Activated B cell treated with CpG ODN at 0.5 μM for 24 hours (primary cell): Measurements from ENCODE around the gene INHBC. TPM values are rescaled to one million over a fixed set of nuclear protein-coding genes. Genes with fewer than 3 reads are reported as not detected.

Experiments
- ATAC-seq: fragments of 200-7000 bp; cut with Tn5 transposase; one replicate; pipeline ENCODE4 v1.10.0; 2021; ENCODE audit warnings: low read depth, mild to moderate bottlenecking, moderate library complexity
- CTCF ChIA-PET: fragments of 350-600 bp; sonication (Branson Sonifier 250); formaldehyde crosslinking; loops from one replicate; lab custom pipeline; 2021; ENCODE audit warnings: antibody characterized with exemption; lab: Charles Lee
- POLR2A ChIA-PET: fragments of 350-600 bp; sonication (Branson Sonifier 250); formaldehyde crosslinking; loops from one replicate; lab custom pipeline; 2021; ENCODE audit warnings: antibody characterized with exemption; lab: Charles Lee
- DNase-seq: peaks from one replicate; pipeline ENCODE4 v3.0.0; 2022
- H3K27ac Mint-ChIP-seq: one replicate; pipeline ENCODE4 v1.8.0; 2020; ENCODE audit warnings: mixed read lengths
- H3K27me3 Mint-ChIP-seq: one replicate; pipeline ENCODE4 v1.8.0; 2021; ENCODE audit warnings: mixed read lengths
- H3K36me3 Mint-ChIP-seq: one replicate; pipeline ENCODE4 v1.8.0; 2021; ENCODE audit warnings: low read depth, mixed read lengths
- H3K4me1 Mint-ChIP-seq: one replicate; pipeline ENCODE4 v1.8.0; 2021; ENCODE audit warnings: mixed read lengths
- H3K4me3 Mint-ChIP-seq: one replicate; pipeline ENCODE4 v1.8.0; 2020; ENCODE audit warnings: mild to moderate bottlenecking, mixed read lengths
- H3K9me3 Mint-ChIP-seq: one replicate; pipeline ENCODE4 v1.8.0; 2020; ENCODE audit warnings: mixed read lengths
- intact Hi-C: fragments of 100-400 bp; cut with micrococcal nuclease; formaldehyde crosslinking; loops from one replicate; pipeline ENCODE4 v1.15.1; 2024
- total RNA-seq: library from RNA; stranded (reverse); gene quantifications from 2 replicates; pipeline ENCODE4 v1.2.3, GENCODE V29; 2022
- TF ChIP-seq, protein P1 (sequence below): fragments of 200-600 bp; IDR thresholded peaks from one replicate; pipeline ENCODE4 v1.8.0; 2022; ENCODE audit warnings: antibody characterized with exemption, mild to moderate bottlenecking

INHBC gene
- total RNA-seq, 1 donor from 2014 or later: not detected

GRCh38 chr12:57472391-57472790 lies 37.8 kb downstream of the INHBC start:
- ChIA-PET CTCF (no interaction called here), POLR2A (interaction anchor here (1.2 kb wide), 1 partner anchor 13 kb away, joined by 8 read pairs; the partner anchor contains the start of gene GLI1)
- ATAC-seq (no peak), DNase-seq (no peak)
- Mint-ChIP-seq H3K9me3 (no peaks in the 10 kb centered on the region), H3K36me3 (peaks cover 61% of the 10 kb centered on the region), H3K4me3 (no peak overlapping the region), H3K27me3 (no peaks in the 10 kb centered on the region), H3K4me1 (peaks cover 41% of the 10 kb centered on the region), H3K27ac (peak overlapping the region; percentile 37)
- intact Hi-C loops: no loop called here
- TF ChIP-seq, protein P1, sequence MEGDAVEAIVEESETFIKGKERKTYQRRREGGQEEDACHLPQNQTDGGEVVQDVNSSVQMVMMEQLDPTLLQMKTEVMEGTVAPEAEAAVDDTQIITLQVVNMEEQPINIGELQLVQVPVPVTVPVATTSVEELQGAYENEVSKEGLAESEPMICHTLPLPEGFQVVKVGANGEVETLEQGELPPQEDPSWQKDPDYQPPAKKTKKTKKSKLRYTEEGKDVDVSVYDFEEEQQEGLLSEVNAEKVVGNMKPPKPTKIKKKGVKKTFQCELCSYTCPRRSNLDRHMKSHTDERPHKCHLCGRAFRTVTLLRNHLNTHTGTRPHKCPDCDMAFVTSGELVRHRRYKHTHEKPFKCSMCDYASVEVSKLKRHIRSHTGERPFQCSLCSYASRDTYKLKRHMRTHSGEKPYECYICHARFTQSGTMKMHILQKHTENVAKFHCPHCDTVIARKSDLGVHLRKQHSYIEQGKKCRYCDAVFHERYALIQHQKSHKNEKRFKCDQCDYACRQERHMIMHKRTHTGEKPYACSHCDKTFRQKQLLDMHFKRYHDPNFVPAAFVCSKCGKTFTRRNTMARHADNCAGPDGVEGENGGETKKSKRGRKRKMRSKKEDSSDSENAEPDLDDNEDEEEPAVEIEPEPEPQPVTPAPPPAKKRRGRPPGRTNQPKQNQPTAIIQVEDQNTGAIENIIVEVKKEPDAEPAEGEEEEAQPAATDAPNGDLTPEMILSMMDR: no peak

DNA sequence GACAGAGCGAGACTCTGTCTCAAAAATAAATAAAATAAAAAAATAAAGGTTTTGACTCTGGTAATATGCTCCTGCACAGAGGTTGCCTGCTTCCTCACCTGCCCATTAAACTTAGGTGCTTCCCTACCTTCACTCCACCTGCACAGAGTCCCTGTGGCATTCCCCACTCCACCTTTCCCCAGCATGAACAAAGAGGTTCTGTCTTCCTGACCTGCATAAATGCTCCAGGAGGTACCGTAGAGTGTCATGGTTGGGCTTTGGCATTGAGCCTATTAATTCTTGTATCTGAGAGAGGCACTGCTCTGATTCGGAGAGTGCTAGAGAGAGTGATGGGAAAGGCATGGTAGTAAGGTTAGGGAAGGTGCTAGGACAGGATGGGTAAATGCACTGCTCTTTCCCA lies 38.8 kb downstream of the INHBC start:
- Mint-ChIP-seq H3K27me3 (no peaks in the 10 kb centered on the region), H3K27ac (no peak overlapping the region), H3K4me3 (no peak overlapping the region), H3K36me3 (peaks cover 53% of the 10 kb centered on the region), H3K9me3 (no peaks in the 10 kb centered on the region), H3K4me1 (peaks cover 50% of the 10 kb centered on the region)
- ATAC-seq: no peak
- POLR2A ChIA-PET: interaction anchor here (8.3 kb wide), 1 partner anchor 12 kb away, joined by 133 read pairs; the partner anchor contains the start of gene GLI1
- intact Hi-C loops: no loop called here
- TF ChIP-seq, protein P1: no peak
- CTCF ChIA-PET: interaction anchor here (7.3 kb wide), 1 partner anchor 13 kb away, joined by 74 read pairs; the partner anchor contains the start of gene GLI1
- no peak for DNase-seq

DNA sequence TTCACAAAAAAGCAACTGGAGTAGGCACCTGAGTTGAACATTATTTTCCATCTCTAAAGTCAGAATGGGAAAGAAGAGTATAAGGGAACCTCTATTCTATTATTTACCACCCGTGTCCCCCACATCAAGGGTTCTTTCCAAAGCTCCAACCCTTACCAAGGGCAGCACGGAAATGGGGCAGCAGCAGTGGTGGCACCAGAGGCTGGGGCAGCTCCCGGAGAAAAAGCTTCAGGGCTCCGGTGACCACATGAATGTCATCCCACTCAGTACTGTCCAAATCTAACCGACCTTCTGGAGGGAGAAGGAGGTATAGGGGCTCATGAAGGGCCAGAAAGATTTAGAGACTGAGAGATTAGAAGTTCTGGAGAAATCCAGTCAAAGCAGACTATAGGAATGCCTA lies 39.3 kb downstream of the INHBC start:
- CTCF ChIA-PET: interaction anchor here (7.3 kb wide), 1 partner anchor 13 kb away, joined by 74 read pairs; the partner anchor contains the start of gene GLI1
- Mint-ChIP-seq H3K36me3 (peaks cover 49% of the 10 kb centered on the region), H3K27me3 (no peaks in the 10 kb centered on the region), H3K4me1 (peaks cover 55% of the 10 kb centered on the region), H3K4me3 (no peak overlapping the region), H3K27ac (no peak overlapping the region), H3K9me3 (no peaks in the 10 kb centered on the region)
- no peak for ATAC-seq
- no peak for DNase-seq
- POLR2A ChIA-PET: interaction anchor here (0.6 to 8.3 kb wide), 3 partner anchors 13 to 64 kb away, joined by 9 to 133 read pairs (median 10); partner anchors contain the start of genes DDIT3 and GLI1
- TF ChIP-seq, protein P1: no peak
- intact Hi-C loops: no loop called here

DNA sequence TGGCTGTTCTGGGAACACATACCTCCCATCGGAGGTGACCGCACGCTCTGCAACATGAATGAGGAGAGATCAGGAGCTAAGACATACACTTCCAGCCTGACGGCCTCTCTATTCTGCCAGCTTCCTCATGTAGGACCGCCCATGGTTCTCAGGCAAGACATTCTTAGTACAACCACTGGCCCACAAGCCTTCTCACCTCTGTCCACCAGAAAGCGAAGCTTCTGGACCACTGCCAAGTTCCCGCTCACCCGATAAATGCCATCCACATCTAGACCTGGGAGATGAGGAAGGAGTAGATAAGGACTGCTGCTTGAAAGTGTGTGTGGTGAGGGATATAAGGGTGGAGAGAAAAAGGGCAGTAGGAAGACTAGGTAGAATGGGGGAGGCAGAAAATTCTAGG lies 39.8 kb downstream of the INHBC start:
- Mint-ChIP-seq H3K4me1 (peaks cover 61% of the 10 kb centered on the region), H3K27me3 (no peaks in the 10 kb centered on the region), H3K36me3 (peaks cover 44% of the 10 kb centered on the region), H3K9me3 (no peaks in the 10 kb centered on the region), H3K27ac (peak overlapping the region; percentile 67), H3K4me3 (peak overlapping the region; percentile 44)
- no peak for DNase-seq
- intact Hi-C loops: no loop called here
- TF ChIP-seq, protein P1: no peak
- no peak for ATAC-seq
- CTCF ChIA-PET: interaction anchor here (7.3 kb wide), 1 partner anchor 14 kb away, joined by 74 read pairs; the partner anchor contains the start of gene GLI1
- POLR2A ChIA-PET: interaction anchor here (0.6 to 8.3 kb wide), 5 partner anchors 13 to 63 kb away, joined by 3 to 133 read pairs (median 9); partner anchors contain the start of genes DDIT3 and GLI1

GRCh38 chr12:57474862-57475261 lies 40.3 kb downstream of the INHBC start:
- Mint-ChIP-seq H3K27me3 (no peaks in the 10 kb centered on the region), H3K4me3 (peak overlapping the region; percentile 44), H3K36me3 (peaks cover 39% of the 10 kb centered on the region), H3K4me1 (peaks cover 65% of the 10 kb centered on the region), H3K9me3 (no peaks in the 10 kb centered on the region), H3K27ac (peak overlapping the region; percentile 67)
- ATAC-seq (no peak), DNase-seq (no peak)
- ChIA-PET POLR2A (interaction anchor here (1.2 to 8.3 kb wide), 4 partner anchors 12 to 45 kb away, joined by 3 to 133 read pairs (median 8); partner anchors contain the start of genes DDIT3 and GLI1), CTCF (interaction anchor here (7.3 kb wide), 1 partner anchor 14 kb away, joined by 74 read pairs; the partner anchor contains the start of gene GLI1)
- TF ChIP-seq, protein P1: no peak
- intact Hi-C loops: loop anchor here (5.0 kb wide), 2 partner anchors 277 to 372 kb away; partner anchors contain the start of genes CDK4 and CTDSP2
